Astrocyte (in vitro differentiated cells and primary cell): ENCODE results near the gene CLNK. TPM values are rescaled to one million over a fixed set of nuclear protein-coding genes. Genes with fewer than 3 reads are reported as not detected.

Source experiments
- DNase-seq: peaks from one replicate; pipeline ENCODE4 v3.0.0-alpha.2; 2010; ENCODE audit warnings: low read depth
- FAIRE-seq: peaks from 2 replicates; lab custom pipeline; 2011; peaks lifted over from hg19 to GRCh38; lab: Jason Lieb, UNC
- H2AFZ ChIP-seq: 2 replicates; pipeline ENCODE4 v1.6.0; 2012; ENCODE audit warnings: low read depth, low read length, inconsistent platforms
- H3K27ac ChIP-seq: 2 replicates; pipeline ENCODE4 v1.5.1; 2011; ENCODE audit warnings: low read depth, low read length, inconsistent platforms
- H3K27me3 ChIP-seq: 2 replicates; pipeline ENCODE4 v1.6.0; 2011; ENCODE audit warnings: low read length, inconsistent platforms; ENCODE audit not compliant: insufficient read depth
- H3K36me3 ChIP-seq: 2 replicates; pipeline ENCODE4 v1.5.1; 2011; ENCODE audit warnings: low read length, inconsistent platforms; ENCODE audit not compliant: insufficient read depth
- H3K4me1 ChIP-seq: 2 replicates; pipeline ENCODE4 v1.5.1; 2011; ENCODE audit warnings: low read length, inconsistent platforms; ENCODE audit not compliant: insufficient read depth
- H3K4me2 ChIP-seq: 2 replicates; pipeline ENCODE4 v1.6.0; 2012; ENCODE audit warnings: low read length, inconsistent platforms
- H3K4me3 ChIP-seq: 2 replicates; pipeline ENCODE4 v1.5.1; 2011; ENCODE audit warnings: low read depth, mild to moderate bottlenecking, low read length, inconsistent platforms; ENCODE audit not compliant: insufficient read depth
- H3K79me2 ChIP-seq: 2 replicates; pipeline ENCODE4 v1.6.0; 2012; ENCODE audit warnings: mild to moderate bottlenecking, low read length, inconsistent platforms; ENCODE audit not compliant: insufficient read depth
- H3K9ac ChIP-seq: 2 replicates; pipeline ENCODE4 v1.6.0; 2012; ENCODE audit warnings: mild to moderate bottlenecking, low read length, inconsistent platforms
- H3K9me3 ChIP-seq: 2 replicates; pipeline ENCODE4 v1.5.1; 2012; ENCODE audit warnings: low read depth, mild to moderate bottlenecking, low read length, inconsistent platforms; ENCODE audit not compliant: insufficient read depth
- H4K20me1 ChIP-seq: 2 replicates; pipeline ENCODE4 v1.6.0; 2012; ENCODE audit warnings: low read length, inconsistent platforms; ENCODE audit not compliant: insufficient read depth
- H3K27ac Mint-ChIP-seq: one replicate; pipeline ENCODE4 v1.8.0; 2021; ENCODE audit warnings: mild to moderate bottlenecking, mixed read lengths; ENCODE audit not compliant: unreplicated experiment
- H3K27me3 Mint-ChIP-seq: one replicate; pipeline ENCODE4 v1.8.0; 2021; ENCODE audit warnings: low read depth, mixed read lengths; ENCODE audit not compliant: unreplicated experiment
- H3K36me3 Mint-ChIP-seq: one replicate; pipeline ENCODE4 v1.8.0; 2021; ENCODE audit warnings: low read depth, mixed read lengths; ENCODE audit not compliant: unreplicated experiment
- H3K4me1 Mint-ChIP-seq: one replicate; pipeline ENCODE4 v1.8.0; 2021; ENCODE audit warnings: low read depth, mixed read lengths; ENCODE audit not compliant: unreplicated experiment
- H3K4me3 Mint-ChIP-seq: one replicate; pipeline ENCODE4 v1.8.0; 2021; ENCODE audit warnings: mild to moderate bottlenecking, moderate library complexity, mixed read lengths; ENCODE audit not compliant: unreplicated experiment
- H3K9me3 Mint-ChIP-seq: one replicate; pipeline ENCODE4 v1.8.0; 2021; ENCODE audit warnings: mild to moderate bottlenecking, mixed read lengths; ENCODE audit not compliant: unreplicated experiment
- CTCF ChIP-seq: IDR thresholded peaks from 2 replicates; pipeline ENCODE4 v1.5.1; 2011; ENCODE audit warnings: low read depth, mild to moderate bottlenecking, inconsistent platforms, low read length, moderate library complexity; ENCODE audit not compliant: insufficient read depth
- EZH2 ChIP-seq: IDR thresholded peaks from 2 replicates; pipeline ENCODE4 v1.6.1; 2012; ENCODE audit warnings: mild to moderate bottlenecking, low read length, inconsistent platforms; ENCODE audit not compliant: insufficient read depth
- total RNA-seq: library from RNA; stranded (reverse); gene quantifications from 2 replicates; pipeline ENCODE4 v1.2.1, GENCODE V29; 2021

The CLNK gene
- total RNA-seq, 1 donor from 2014 or later, result not detected

- H3K9me3 Mint-ChIP-seq, result peaks cover 3% of the 10 kb centered on the region
- H3K27me3 ChIP-seq, result no peaks in the 10 kb centered on the region
Observed at GRCh38 chr4:10694151-10694827, 9.7 kb upstream of the CLNK start.

GRCh38 chr4:10691651-10692050, 7.1 kb upstream of the CLNK start:
- Histone ChIP-seq H3K4me2 (no peak overlapping the region), H3K27me3 (no peaks in the 10 kb centered on the region), H4K20me1 (no peaks in the 10 kb centered on the region), H3K4me1 (no peaks in the 10 kb centered on the region), H3K9ac (no peak overlapping the region), H2AFZ (no peak overlapping the region), H3K79me2 (no peaks in the 10 kb centered on the region), H3K27ac (no peak overlapping the region), H3K36me3 (no peaks in the 10 kb centered on the region), H3K9me3 (no peaks in the 10 kb centered on the region), H3K4me3 (no peak overlapping the region)
- Mint-ChIP-seq H3K4me3 (no peak overlapping the region), H3K36me3 (no peaks in the 10 kb centered on the region), H3K9me3 (peaks cover 3% of the 10 kb centered on the region), H3K27ac (no peak overlapping the region), H3K27me3 (peaks cover 8% of the 10 kb centered on the region), H3K4me1 (peaks cover 17% of the 10 kb centered on the region)
- no peak for TF ChIP-seq CTCF
- no peak for TF ChIP-seq EZH2
- DNase-seq (no peak), FAIRE-seq (no peak)

More at GRCh38 chr4:10694151-10694827, 9.7 kb upstream of the CLNK start:
- no peak overlapping the region for H2AFZ ChIP-seq
- H3K4me2 ChIP-seq, result no peak overlapping the region
- H3K27me3 Mint-ChIP-seq, result peaks cover 11% of the 10 kb centered on the region
- no peaks in the 10 kb centered on the region for H3K4me1 ChIP-seq
- TF ChIP-seq EZH2 (no peak), CTCF (no peak)
- H4K20me1 ChIP-seq, result no peaks in the 10 kb centered on the region
- H3K4me3 ChIP-seq, result no peak overlapping the region
- peaks cover 5% of the 10 kb centered on the region for H3K4me1 Mint-ChIP-seq
- no peak overlapping the region for H3K27ac ChIP-seq
- H3K9me3 ChIP-seq, result no peaks in the 10 kb centered on the region
- FAIRE-seq (no peak), DNase-seq (no peak)
- H3K36me3 Mint-ChIP-seq, result no peaks in the 10 kb centered on the region
- no peak overlapping the region for H3K4me3 Mint-ChIP-seq
- no peaks in the 10 kb centered on the region for H3K36me3 ChIP-seq
- H3K9ac ChIP-seq, result no peak overlapping the region
- no peaks in the 10 kb centered on the region for H3K79me2 ChIP-seq
- no peak overlapping the region for H3K27ac Mint-ChIP-seq
